Measurements from ENCODE around the gene OR7G2.

DNA sequence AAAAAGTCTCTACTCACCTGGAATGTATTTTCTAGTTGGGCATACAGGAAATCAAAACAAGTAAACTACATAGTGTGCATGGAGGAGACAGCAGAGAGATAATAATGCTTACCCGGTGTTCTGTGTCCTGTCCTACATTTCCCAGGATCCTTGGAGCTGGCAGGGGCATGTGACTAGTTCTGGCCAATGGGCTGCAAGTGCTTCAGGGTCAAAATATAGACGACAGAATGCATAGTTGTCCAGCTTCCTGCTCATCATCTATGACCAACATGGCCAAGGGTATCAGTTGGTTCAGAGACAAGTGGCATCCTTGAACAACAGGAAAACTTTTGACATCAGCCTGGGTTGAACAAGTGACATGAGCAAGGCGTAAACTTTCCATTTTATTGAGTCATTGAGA is 41.4 kb upstream of the OR7G2 start:
- TF ChIP-seq TAF1 (IDR thresholded peaks at IDR 0.05; ENCODE audit: borderline replicate concordance, insufficient read depth, low read length) (no peak), POLR2AphosphoS5 (IDR thresholded peaks at IDR 0.05; ENCODE audit: low read depth, low read length) (no peak), FOXP2 (optimal IDR thresholded peaks at IDR 0.05; ENCODE audit: borderline replicate concordance, extremely low read depth, extremely low read length, insufficient read depth) (no peak), SIN3A (IDR thresholded peaks at IDR 0.05; ENCODE audit: borderline replicate concordance, insufficient read depth, low read length) (no peak)
- TF ChIP-seq, protein P1, sequence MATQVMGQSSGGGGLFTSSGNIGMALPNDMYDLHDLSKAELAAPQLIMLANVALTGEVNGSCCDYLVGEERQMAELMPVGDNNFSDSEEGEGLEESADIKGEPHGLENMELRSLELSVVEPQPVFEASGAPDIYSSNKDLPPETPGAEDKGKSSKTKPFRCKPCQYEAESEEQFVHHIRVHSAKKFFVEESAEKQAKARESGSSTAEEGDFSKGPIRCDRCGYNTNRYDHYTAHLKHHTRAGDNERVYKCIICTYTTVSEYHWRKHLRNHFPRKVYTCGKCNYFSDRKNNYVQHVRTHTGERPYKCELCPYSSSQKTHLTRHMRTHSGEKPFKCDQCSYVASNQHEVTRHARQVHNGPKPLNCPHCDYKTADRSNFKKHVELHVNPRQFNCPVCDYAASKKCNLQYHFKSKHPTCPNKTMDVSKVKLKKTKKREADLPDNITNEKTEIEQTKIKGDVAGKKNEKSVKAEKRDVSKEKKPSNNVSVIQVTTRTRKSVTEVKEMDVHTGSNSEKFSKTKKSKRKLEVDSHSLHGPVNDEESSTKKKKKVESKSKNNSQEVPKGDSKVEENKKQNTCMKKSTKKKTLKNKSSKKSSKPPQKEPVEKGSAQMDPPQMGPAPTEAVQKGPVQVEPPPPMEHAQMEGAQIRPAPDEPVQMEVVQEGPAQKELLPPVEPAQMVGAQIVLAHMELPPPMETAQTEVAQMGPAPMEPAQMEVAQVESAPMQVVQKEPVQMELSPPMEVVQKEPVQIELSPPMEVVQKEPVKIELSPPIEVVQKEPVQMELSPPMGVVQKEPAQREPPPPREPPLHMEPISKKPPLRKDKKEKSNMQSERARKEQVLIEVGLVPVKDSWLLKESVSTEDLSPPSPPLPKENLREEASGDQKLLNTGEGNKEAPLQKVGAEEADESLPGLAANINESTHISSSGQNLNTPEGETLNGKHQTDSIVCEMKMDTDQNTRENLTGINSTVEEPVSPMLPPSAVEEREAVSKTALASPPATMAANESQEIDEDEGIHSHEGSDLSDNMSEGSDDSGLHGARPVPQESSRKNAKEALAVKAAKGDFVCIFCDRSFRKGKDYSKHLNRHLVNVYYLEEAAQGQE (IDR thresholded peaks at IDR 0.05; ENCODE audit: insufficient read depth in 1 of 2, low read depth in 2 of 2, low read length in 2 of 2): no peak
